AG09319 (cell line): ENCODE results near the gene XBP1.
"Not testable (repeated sequence)": the region's sequence is repeated elsewhere in the genome, so short reads cannot be mapped to it uniquely, and the experiment has no call there.

ENCODE experiments used
- DNase-seq: peaks from one replicate; pipeline ENCODE4 v3.0.0-alpha.2; 2010; ENCODE audit warnings: low read depth; ENCODE audit errors: extremely low read depth
- TF ChIP-seq, protein P1 (sequence below): IDR thresholded peaks from 2 replicates; pipeline ENCODE4 v1.5.1; 2011; ENCODE audit warnings: low read depth, mild to moderate bottlenecking, inconsistent platforms, low read length, moderate library complexity

XBP1 gene

GRCh38 chr22:28833276-28833923 is 33.0 kb upstream of the XBP1 start:
- TF ChIP-seq, protein P1, sequence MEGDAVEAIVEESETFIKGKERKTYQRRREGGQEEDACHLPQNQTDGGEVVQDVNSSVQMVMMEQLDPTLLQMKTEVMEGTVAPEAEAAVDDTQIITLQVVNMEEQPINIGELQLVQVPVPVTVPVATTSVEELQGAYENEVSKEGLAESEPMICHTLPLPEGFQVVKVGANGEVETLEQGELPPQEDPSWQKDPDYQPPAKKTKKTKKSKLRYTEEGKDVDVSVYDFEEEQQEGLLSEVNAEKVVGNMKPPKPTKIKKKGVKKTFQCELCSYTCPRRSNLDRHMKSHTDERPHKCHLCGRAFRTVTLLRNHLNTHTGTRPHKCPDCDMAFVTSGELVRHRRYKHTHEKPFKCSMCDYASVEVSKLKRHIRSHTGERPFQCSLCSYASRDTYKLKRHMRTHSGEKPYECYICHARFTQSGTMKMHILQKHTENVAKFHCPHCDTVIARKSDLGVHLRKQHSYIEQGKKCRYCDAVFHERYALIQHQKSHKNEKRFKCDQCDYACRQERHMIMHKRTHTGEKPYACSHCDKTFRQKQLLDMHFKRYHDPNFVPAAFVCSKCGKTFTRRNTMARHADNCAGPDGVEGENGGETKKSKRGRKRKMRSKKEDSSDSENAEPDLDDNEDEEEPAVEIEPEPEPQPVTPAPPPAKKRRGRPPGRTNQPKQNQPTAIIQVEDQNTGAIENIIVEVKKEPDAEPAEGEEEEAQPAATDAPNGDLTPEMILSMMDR = no peak
- no peak for DNase-seq

DNA sequence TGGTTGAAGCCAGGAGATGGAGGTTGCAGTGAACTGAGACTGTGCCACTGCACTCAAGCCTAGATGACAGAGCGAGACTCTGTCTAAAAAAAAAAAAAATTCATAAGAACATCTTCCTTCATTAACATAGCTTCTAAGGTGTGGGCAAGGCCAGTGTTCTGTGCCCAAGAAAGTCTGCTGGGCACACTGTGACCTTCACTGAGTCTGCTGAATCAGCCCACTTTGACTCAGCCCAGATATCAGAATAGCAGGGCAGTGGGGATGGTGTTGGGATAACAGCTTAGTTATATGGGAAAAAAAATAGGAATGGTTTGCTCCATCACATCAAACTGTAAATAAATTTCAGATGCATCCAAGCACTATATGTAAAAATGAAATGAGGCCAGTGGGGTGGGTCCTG is 32.4 kb upstream of the XBP1 start:
- TF ChIP-seq, protein P1 = no peak
- no peak for DNase-seq

GRCh38 chr22:28831140-28832072 is 31.0 kb upstream of the XBP1 start:
- DNase-seq = no peak
- TF ChIP-seq, protein P1 = no peak

GRCh38 chr22:28830441-28830840 is 30.1 kb upstream of the XBP1 start:
- DNase-seq = no peak
- TF ChIP-seq, protein P1 = no peak

- peak; percentile 34 for DNase-seq
- TF ChIP-seq, protein P1 = peak; percentile 96
These were observed 29.2 kb upstream of the XBP1 start for GRCh38 chr22:28829358-28830181.

GRCh38 chr22:28826921-28827320 is 26.6 kb upstream of the XBP1 start:
- TF ChIP-seq, protein P1 = no peak
- DNase-seq = no peak

DNA sequence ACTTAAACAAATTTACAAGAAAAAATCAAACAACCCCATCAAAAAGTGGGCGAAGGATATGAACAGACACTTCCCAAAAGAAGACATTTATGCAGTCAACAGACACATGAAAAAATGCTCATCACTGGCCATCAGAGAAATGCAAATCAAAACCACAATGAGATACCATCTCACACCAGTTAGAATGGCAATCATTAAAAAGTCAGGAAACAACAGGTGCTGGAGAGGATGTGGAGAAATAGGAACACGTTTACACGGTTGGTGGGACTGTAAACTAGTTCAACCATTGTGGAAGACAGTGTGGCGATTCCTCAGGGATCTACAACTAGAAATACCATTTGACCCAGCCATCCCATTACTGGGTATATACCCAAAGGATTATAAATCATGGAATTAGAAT is 26.1 kb upstream of the XBP1 start:
- DNase-seq = not testable (repeated sequence)

DNA sequence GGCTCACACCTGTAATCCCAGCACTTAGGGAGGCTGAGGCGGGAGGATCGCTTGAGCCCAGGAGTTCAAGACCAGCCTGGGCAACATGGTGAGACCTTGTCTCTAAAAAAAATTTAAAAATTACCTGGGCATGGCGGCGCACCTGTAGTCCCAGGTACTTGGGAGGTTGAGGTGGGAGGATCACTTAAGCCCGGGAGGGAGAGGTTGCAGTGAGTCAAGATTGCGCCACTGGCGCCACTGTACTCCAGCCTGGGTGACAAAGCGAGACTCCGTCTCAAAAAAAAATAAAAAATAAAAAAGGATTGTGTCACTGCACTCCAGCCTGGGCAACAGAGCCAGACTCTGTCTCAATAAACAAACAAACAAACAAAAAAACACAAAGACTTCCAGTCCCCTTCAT is 24.1 kb upstream of the XBP1 start:
- not testable (repeated sequence) for DNase-seq
